ENCODE results near the gene INPP5J. TPM values are rescaled to one million over a fixed set of nuclear protein-coding genes. Genes with fewer than 3 reads are reported as not detected.
"Not testable (repeated sequence)": the region's sequence is repeated elsewhere in the genome, so short reads cannot be mapped to it uniquely, and the experiment has no call there.

Gene INPP5J
- total RNA-seq, result 1 to 10 TPM; 1.3 to 6.5 TPM
- 1 to 10 TPM; 1.2 to 2.9 TPM for polyA plus RNA-seq
- long read RNA-seq, donor 1, result 0 reads
- long read RNA-seq, donor 2, result 0 reads
- long read RNA-seq, donor 3, result 0 reads
- long read RNA-seq, donor 4, result 0 reads
- long read RNA-seq, donor 5, result 0 reads

GRCh38 chr22:31122532-31123291 lies at the start of gene INPP5J:
TSS of gene INPP5J (plus strand) at chr22:31122966. CDS start at chr22:31123015, 49 bp downstream.
- WGBS, 2 donors, result 40 to 64% methylated on average over 10 of the region's 10 CpGs
- Histone ChIP-seq H3K4me1 (ENCODE audit: control insufficient read depth in 5 of 5, insufficient read depth in 5 of 5, low read length in 5 of 5) (peaks cover 0 to 1% (median 0%) of the 10 kb centered on the region in 5 donors), H3K27me3 (ENCODE audit: control insufficient read depth in 3 of 3, insufficient read depth in 3 of 3, low read length in 2 of 3) (no peaks in the 10 kb centered on the region), H3K27ac (ENCODE audit: low read depth in 1 of 2, low read length in 1 of 2) (peak within 1 kb of the TSS; percentile 9 to 80), H3K36me3 (ENCODE audit: control insufficient read depth in 4 of 4, insufficient read depth in 4 of 4, low read length in 4 of 4) (no peaks in the 10 kb centered on the region), H3K4me3 (peak within 1 kb of the TSS; percentile 21), H3K9ac (ENCODE audit: insufficient read depth in 1 of 2, low read length in 2 of 2) (peak within 1 kb of the TSS in 1 of 2 donors; percentile 28), H3K9me3 (ENCODE audit: control insufficient read depth in 4 of 4, insufficient read depth in 3 of 4, low read length in 3 of 4) (no peaks in the 10 kb centered on the region)
- no peak for ATAC-seq (ENCODE audit: insufficient read depth, low FRiP score)
- TF ChIP-seq CTCF (IDR thresholded peaks at IDR 0.05; ENCODE audit: control extremely low read depth, extremely low read depth), result no peak
- peak; percentile 50 to 60 (median 55) for DNase-seq

- H3K27me3 ChIP-seq (ENCODE audit: control insufficient read depth in 3 of 3, insufficient read depth in 3 of 3, low read length in 2 of 3); ATAC-seq (ENCODE audit: insufficient read depth, low FRiP score); H3K4me3 ChIP-seq; H3K36me3 ChIP-seq (ENCODE audit: control insufficient read depth in 4 of 4, insufficient read depth in 4 of 4, low read length in 4 of 4); H3K4me1 ChIP-seq (ENCODE audit: control insufficient read depth in 5 of 5, insufficient read depth in 5 of 5, low read length in 5 of 5); H3K27ac ChIP-seq (ENCODE audit: low read depth in 1 of 2, low read length in 1 of 2); H3K9ac ChIP-seq (ENCODE audit: insufficient read depth in 1 of 2, low read length in 2 of 2); H3K9me3 ChIP-seq (ENCODE audit: control insufficient read depth in 4 of 4, insufficient read depth in 3 of 4, low read length in 3 of 4): not testable (repeated sequence)
- 49 to 60% methylated on average over 9 of the region's 9 CpGs for WGBS, 2 donors
- peak in 1 of 3 donors; percentile 45 for DNase-seq
Observed at GRCh38 chr22:31073125-31073524, 49.6 kb upstream of the INPP5J start.

- H3K27me3 ChIP-seq (ENCODE audit: control insufficient read depth in 3 of 3, insufficient read depth in 3 of 3, low read length in 2 of 3); H3K4me1 ChIP-seq (ENCODE audit: control insufficient read depth in 5 of 5, insufficient read depth in 5 of 5, low read length in 5 of 5); H3K36me3 ChIP-seq (ENCODE audit: control insufficient read depth in 4 of 4, insufficient read depth in 4 of 4, low read length in 4 of 4); H3K4me3 ChIP-seq; ATAC-seq (ENCODE audit: insufficient read depth, low FRiP score); H3K9ac ChIP-seq (ENCODE audit: insufficient read depth in 1 of 2, low read length in 2 of 2); H3K27ac ChIP-seq (ENCODE audit: low read depth in 1 of 2, low read length in 1 of 2); H3K9me3 ChIP-seq (ENCODE audit: control insufficient read depth in 4 of 4, insufficient read depth in 3 of 4, low read length in 3 of 4); DNase-seq: not testable (repeated sequence)
- 82 to 90% methylated on average over 5 of the region's 5 CpGs for WGBS, 2 donors
Observed at GRCh38 chr22:31073545-31074145, 49.1 kb upstream of the INPP5J start.

GRCh38 chr22:31075961-31076360 lies 46.8 kb upstream of the INPP5J start:
- DNase-seq, result peak; percentile 85 to 96 (median 88)
- Histone ChIP-seq H3K27ac (ENCODE audit: low read depth in 1 of 2, low read length in 1 of 2) (peak overlapping the region; percentile 27 to 65), H3K9ac (ENCODE audit: insufficient read depth in 1 of 2, low read length in 2 of 2) (peak overlapping the region in 1 of 2 donors; percentile 55), H3K27me3 (ENCODE audit: control insufficient read depth in 3 of 3, insufficient read depth in 3 of 3, low read length in 2 of 3) (no peaks in the 10 kb centered on the region), H3K4me3 (no peak overlapping the region), H3K9me3 (ENCODE audit: control insufficient read depth in 4 of 4, insufficient read depth in 3 of 4, low read length in 3 of 4) (no peaks in the 10 kb centered on the region), H3K36me3 (ENCODE audit: control insufficient read depth in 4 of 4, insufficient read depth in 4 of 4, low read length in 4 of 4) (no peaks in the 10 kb centered on the region), H3K4me1 (ENCODE audit: control insufficient read depth in 5 of 5, insufficient read depth in 5 of 5, low read length in 5 of 5) (peaks cover 0 to 19% (median 10%) of the 10 kb centered on the region in 5 donors)
- no peak for ATAC-seq (ENCODE audit: insufficient read depth, low FRiP score)
- no peak for TF ChIP-seq CTCF (IDR thresholded peaks at IDR 0.05; ENCODE audit: control extremely low read depth, extremely low read depth)
- 78 to 83% methylated on average over 15 of the region's 15 CpGs for WGBS, 2 donors

Data from lung (tissue), 16 donors.